Loucy (cell line): ENCODE measurements around the gene GLRX.

Experiments
- H2AFZ ChIP-seq: fragments of 200-600 bp; sonication (generic); 2 replicates; pipeline ENCODE4 v1.6.0; 2016; ENCODE audit warnings: antibody characterized with exemption, mild to moderate bottlenecking, low read length, moderate library complexity
- H3F3A ChIP-seq: fragments of 200-600 bp; 2 replicates; pipeline ENCODE4 v1.6.0; 2016; ENCODE audit warnings: antibody characterized with exemption, low read depth, mild to moderate bottlenecking
- H3K27me3 ChIP-seq: fragments of 200-600 bp; sonication (generic); 2 replicates; pipeline ENCODE4 v1.6.1; 2014; ENCODE audit warnings: low read length, mild to moderate bottlenecking; ENCODE audit not compliant: insufficient read depth, poor library complexity, severe bottlenecking
- H3K36me3 ChIP-seq: fragments of 200-600 bp; sonication (generic); 2 replicates; pipeline ENCODE4 v1.6.1; 2016; ENCODE audit warnings: low read length; ENCODE audit not compliant: insufficient read depth
- H3K4me1 ChIP-seq: fragments of 200-600 bp; sonication (generic); 2 replicates; pipeline ENCODE4 v1.5.1; 2014; ENCODE audit warnings: low read length, mild to moderate bottlenecking; ENCODE audit not compliant: insufficient read depth, poor library complexity, severe bottlenecking
- H3K4me2 ChIP-seq: fragments of 200-600 bp; sonication (generic); 2 replicates; pipeline ENCODE4 v1.6.0; 2014; ENCODE audit warnings: antibody characterized with exemption, low read length, low read depth, mild to moderate bottlenecking; ENCODE audit not compliant: poor library complexity, severe bottlenecking
- H3K4me3 ChIP-seq: fragments of 200-600 bp; sonication (generic); 2 replicates; pipeline ENCODE4 v1.5.1; 2014; ENCODE audit warnings: low read length, mild to moderate bottlenecking, mixed read lengths; ENCODE audit not compliant: poor library complexity, severe bottlenecking
- H3K79me2 ChIP-seq: fragments of 200-600 bp; sonication (generic); 2 replicates; pipeline ENCODE4 v1.6.1; 2014; ENCODE audit warnings: low read length; ENCODE audit not compliant: insufficient read depth
- H3K9ac ChIP-seq: fragments of 200-600 bp; sonication (generic); 2 replicates; pipeline ENCODE4 v1.6.0; 2014; ENCODE audit warnings: mild to moderate bottlenecking, low read depth, low read length, moderate library complexity; ENCODE audit not compliant: poor library complexity, severe bottlenecking
- H3K9me2 ChIP-seq: fragments of 200-600 bp; sonication (generic); replicated peaks from 2 replicates; pipeline ENCODE4 v1.6.1; 2016; ENCODE audit warnings: low read depth, low read length, mixed read lengths
- H3K9me3 ChIP-seq: fragments of 200-600 bp; sonication (generic); 2 replicates; pipeline ENCODE4 v1.6.1; 2014; ENCODE audit warnings: mild to moderate bottlenecking, antibody characterized with exemption, low read length, low read depth; ENCODE audit not compliant: insufficient read depth
- H4K20me1 ChIP-seq: fragments of 200-600 bp; sonication (generic); 2 replicates; pipeline ENCODE4 v1.6.0; 2014; ENCODE audit warnings: antibody characterized with exemption, low read length, mild to moderate bottlenecking; ENCODE audit not compliant: insufficient read depth, poor library complexity, severe bottlenecking
- CTCF ChIP-seq: fragments of 200-600 bp; sonication (generic); conservative IDR thresholded peaks from 2 replicates; pipeline ENCODE4 v1.5.1; 2014; ENCODE audit warnings: mild to moderate bottlenecking, antibody characterized with exemption, low read length
- EZH2phosphoT487 ChIP-seq: fragments of 200-600 bp; IDR thresholded peaks from 2 replicates; pipeline ENCODE4 v1.6.1; 2018; ENCODE audit warnings: antibody characterized with exemption, mild to moderate bottlenecking, moderate library complexity, borderline replicate concordance

GLRX gene

GRCh38 chr5:95806687-95807086 lies 15.8 kb downstream of the GLRX start:
- peaks cover 33% of the 10 kb centered on the region for H3K4me1 ChIP-seq
- TF ChIP-seq CTCF (no peak), EZH2phosphoT487 (no peak)
- H3K9me2 ChIP-seq, result no peaks in the 10 kb centered on the region
- no peak overlapping the region for H3K4me3 ChIP-seq
- no peak overlapping the region for H3K9ac ChIP-seq
- no peak overlapping the region for H2AFZ ChIP-seq
- no peaks in the 10 kb centered on the region for H3K9me3 ChIP-seq
- peaks cover 8% of the 10 kb centered on the region for H3F3A ChIP-seq
- H3K36me3 ChIP-seq, result no peaks in the 10 kb centered on the region; the same call in 1 of the 2 replicates
- H3K79me2 ChIP-seq, result peaks cover 5% of the 10 kb centered on the region; the same call in 1 of the 2 replicates
- H3K27me3 ChIP-seq, result no peaks in the 10 kb centered on the region
- peaks cover 5% of the 10 kb centered on the region for H4K20me1 ChIP-seq
- no peak overlapping the region for H3K4me2 ChIP-seq

- Histone ChIP-seq H3K9me2 (no peaks in the 10 kb centered on the region), H3F3A (peaks cover 8% of the 10 kb centered on the region), H3K4me1 (peaks cover 33% of the 10 kb centered on the region), H2AFZ (no peak overlapping the region), H3K9me3 (no peaks in the 10 kb centered on the region), H3K36me3 (no peaks in the 10 kb centered on the region; the same call in 1 of the 2 replicates), H3K4me3 (no peak overlapping the region), H3K79me2 (peaks cover 4% of the 10 kb centered on the region; the same call in 1 of the 2 replicates), H3K27me3 (no peaks in the 10 kb centered on the region), H3K9ac (no peak overlapping the region), H3K4me2 (no peak overlapping the region), H4K20me1 (peaks cover 5% of the 10 kb centered on the region)
- TF ChIP-seq CTCF, result no peak
- TF ChIP-seq EZH2phosphoT487, result no peak
Measured at GRCh38 chr5:95804736-95805539, 17.6 kb downstream of the GLRX start.

GRCh38 chr5:95803271-95804148 lies 19.0 kb downstream of the GLRX start:
- no peaks in the 10 kb centered on the region; the same call in 1 of the 2 replicates for H3K36me3 ChIP-seq
- no peak overlapping the region for H3K4me2 ChIP-seq
- no peak for TF ChIP-seq EZH2phosphoT487
- no peak for TF ChIP-seq CTCF

More at GRCh38 chr5:95803271-95804148, 19.0 kb downstream of the GLRX start:
- Histone ChIP-seq H3K4me3 (no peak overlapping the region), H3K4me1 (peaks cover 23% of the 10 kb centered on the region), H3K79me2 (no peaks in the 10 kb centered on the region), H3K9me3 (no peaks in the 10 kb centered on the region), H3K9ac (no peak overlapping the region), H3K27me3 (no peaks in the 10 kb centered on the region), H4K20me1 (no peaks in the 10 kb centered on the region), H3K9me2 (no peaks in the 10 kb centered on the region), H2AFZ (no peak overlapping the region), H3F3A (peaks cover 4% of the 10 kb centered on the region; the same call in 1 of the 2 replicates)
